ENCODE data around the gene PKD1.

Gene PKD1

DNA sequence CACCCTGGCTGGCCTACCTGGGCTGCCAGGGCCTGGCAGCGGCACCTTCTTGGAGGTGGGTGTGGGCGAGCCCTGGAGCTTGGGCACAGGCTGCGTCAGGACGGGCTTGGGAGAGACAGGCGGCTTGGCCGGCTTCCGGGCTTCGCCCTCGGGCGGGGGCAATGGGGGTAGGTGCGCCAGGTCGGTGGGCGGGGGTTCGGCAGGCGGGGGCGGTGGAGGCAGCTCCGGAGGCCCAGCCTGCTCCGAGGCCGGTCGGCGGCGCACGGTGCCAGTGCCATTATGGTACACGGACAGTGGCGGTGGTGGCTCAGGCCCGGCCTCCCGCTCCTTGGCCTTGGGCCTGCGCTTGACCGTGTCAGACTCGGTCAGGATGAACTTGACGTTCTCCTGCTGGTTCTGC lies 43.9 kb upstream of the PKD1 start:
- in situ Hi-C loops (cut with HindIII; ENCODE audit: low sequenced_read_pairs) = no loop called here
- no peak overlapping the region for H3K4me3 ChIP-seq (ENCODE audit: low read depth, low read length)
- DNase-seq (ENCODE audit: low read depth, low spot score) = no peak
- TF ChIP-seq, protein P1, sequence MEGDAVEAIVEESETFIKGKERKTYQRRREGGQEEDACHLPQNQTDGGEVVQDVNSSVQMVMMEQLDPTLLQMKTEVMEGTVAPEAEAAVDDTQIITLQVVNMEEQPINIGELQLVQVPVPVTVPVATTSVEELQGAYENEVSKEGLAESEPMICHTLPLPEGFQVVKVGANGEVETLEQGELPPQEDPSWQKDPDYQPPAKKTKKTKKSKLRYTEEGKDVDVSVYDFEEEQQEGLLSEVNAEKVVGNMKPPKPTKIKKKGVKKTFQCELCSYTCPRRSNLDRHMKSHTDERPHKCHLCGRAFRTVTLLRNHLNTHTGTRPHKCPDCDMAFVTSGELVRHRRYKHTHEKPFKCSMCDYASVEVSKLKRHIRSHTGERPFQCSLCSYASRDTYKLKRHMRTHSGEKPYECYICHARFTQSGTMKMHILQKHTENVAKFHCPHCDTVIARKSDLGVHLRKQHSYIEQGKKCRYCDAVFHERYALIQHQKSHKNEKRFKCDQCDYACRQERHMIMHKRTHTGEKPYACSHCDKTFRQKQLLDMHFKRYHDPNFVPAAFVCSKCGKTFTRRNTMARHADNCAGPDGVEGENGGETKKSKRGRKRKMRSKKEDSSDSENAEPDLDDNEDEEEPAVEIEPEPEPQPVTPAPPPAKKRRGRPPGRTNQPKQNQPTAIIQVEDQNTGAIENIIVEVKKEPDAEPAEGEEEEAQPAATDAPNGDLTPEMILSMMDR (IDR thresholded peaks at IDR 0.05; ENCODE audit: low read depth, low read length) = no peak

DNA sequence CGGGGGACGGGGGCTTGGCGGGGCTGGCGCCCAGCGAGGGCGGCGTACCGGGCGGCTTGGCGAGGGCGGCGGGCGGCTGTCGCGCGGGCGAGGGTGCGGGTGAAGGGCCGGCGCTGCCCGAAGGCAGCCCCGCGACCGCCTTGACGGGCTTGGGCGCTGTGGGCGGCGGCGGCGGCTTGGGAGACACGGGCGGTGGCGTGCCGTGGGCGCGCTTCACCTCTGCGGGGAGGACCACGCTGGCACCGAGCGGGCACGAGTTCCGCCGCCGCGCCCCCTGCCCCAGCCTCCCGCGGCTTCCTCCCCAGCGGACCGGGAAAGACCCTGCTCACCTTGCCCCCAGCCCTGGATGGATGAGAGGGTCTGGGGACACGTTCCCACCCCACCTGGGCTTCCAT lies 43.4 kb upstream of the PKD1 start:
- TF ChIP-seq, protein P1 (IDR thresholded peaks at IDR 0.05; ENCODE audit: low read depth, low read length) = no peak
- in situ Hi-C loops (cut with HindIII; ENCODE audit: low sequenced_read_pairs) = no loop called here
- no peak for DNase-seq (ENCODE audit: low read depth, low spot score)
- no peak overlapping the region for H3K4me3 ChIP-seq (ENCODE audit: low read depth, low read length)

DNA sequence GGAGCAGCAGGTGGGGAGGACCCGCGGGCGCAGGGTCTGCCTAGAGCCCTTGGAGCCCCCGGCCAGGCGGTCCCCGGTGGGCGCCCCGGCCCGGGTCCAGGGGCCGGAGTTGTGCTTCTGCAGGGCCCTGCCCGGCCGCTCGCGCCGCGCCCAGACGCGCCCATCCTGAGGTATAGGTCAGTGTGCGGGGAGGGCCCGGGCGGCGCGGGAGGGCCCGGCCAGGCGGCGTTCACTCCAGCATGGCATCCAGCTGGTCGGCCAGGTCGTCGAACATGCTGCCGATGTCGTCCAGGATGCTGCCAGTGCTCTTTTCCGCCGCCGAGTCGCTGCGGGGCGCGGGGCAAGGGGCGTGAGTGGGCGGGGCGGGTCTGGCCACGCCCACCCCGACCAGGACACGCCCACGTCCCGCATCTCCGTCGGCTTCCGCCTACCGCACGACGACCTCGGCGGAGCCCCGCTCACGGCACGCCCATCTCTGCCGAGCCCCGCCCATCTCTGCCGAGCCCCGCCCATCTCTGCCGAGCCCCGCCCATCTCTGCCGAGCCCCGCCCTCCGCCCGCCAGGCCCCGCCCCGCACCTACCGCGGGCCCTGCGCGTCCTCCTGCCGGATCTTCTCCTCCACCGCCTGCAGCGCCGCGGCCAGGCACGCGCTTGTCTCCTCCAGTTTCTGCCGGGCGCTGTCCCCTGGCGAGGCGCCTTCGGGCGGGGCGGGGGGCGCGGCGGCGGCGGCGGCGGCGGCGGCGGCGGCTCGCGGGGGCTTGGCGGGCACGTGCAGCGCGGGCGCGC lies 42.8 kb upstream of the PKD1 start:
- TF ChIP-seq, protein P1 (IDR thresholded peaks at IDR 0.05; ENCODE audit: low read depth, low read length) = no peak
- no peak overlapping the region for H3K4me3 ChIP-seq (ENCODE audit: low read depth, low read length)
- DNase-seq (ENCODE audit: low read depth, low spot score) = peak; percentile 22
- in situ Hi-C loops (cut with HindIII; ENCODE audit: low sequenced_read_pairs) = no loop called here

DNA sequence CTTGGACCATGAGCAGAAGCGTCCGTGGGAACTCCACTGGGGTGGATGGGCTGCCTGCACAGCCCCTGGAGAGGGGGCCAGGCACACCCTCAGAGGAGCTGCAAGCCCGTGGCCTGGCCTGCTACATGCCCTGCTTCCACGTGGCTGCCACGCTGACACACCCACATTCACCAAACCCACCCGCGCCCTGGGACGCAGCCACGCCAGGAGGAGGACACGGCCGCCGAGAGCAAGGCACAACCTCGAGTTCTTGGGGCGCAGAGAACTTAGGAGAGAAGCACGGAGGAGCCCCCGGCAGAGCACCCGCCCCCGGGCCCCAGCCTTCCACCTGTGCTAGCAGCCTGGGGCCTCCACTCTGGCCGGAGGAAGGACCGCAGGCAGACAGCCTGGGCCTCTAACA lies 41.9 kb upstream of the PKD1 start:
- in situ Hi-C loops (cut with HindIII; ENCODE audit: low sequenced_read_pairs) = no loop called here
- TF ChIP-seq, protein P1 (IDR thresholded peaks at IDR 0.05; ENCODE audit: low read depth, low read length) = no peak
- no peak for DNase-seq (ENCODE audit: low read depth, low spot score)
- no peak overlapping the region for H3K4me3 ChIP-seq (ENCODE audit: low read depth, low read length)

DNA sequence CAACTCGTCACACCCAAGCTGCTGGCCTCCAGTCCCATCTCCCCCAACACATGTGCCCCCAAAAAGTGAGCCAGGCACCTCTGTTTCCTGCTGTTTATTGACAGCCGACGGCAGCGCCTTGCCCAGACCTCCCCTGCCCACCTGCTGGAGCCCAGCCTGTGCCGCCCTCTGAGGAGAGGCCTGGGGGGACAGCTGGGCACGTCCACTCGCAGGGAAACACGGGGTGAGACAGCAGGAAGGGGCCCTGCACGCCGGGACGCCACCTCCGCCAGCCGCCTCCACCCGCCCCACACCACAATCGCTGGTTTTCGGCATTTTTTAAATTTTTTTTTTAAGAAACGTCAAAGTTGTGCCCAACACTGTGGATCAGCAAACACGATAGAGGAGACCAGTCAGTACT lies 41.4 kb upstream of the PKD1 start:
- TF ChIP-seq, protein P1 (IDR thresholded peaks at IDR 0.05; ENCODE audit: low read depth, low read length) = no peak
- no peak for DNase-seq (ENCODE audit: low read depth, low spot score)
- in situ Hi-C loops (cut with HindIII; ENCODE audit: low sequenced_read_pairs) = no loop called here
- H3K4me3 ChIP-seq (ENCODE audit: low read depth, low read length) = no peak overlapping the region

DNA sequence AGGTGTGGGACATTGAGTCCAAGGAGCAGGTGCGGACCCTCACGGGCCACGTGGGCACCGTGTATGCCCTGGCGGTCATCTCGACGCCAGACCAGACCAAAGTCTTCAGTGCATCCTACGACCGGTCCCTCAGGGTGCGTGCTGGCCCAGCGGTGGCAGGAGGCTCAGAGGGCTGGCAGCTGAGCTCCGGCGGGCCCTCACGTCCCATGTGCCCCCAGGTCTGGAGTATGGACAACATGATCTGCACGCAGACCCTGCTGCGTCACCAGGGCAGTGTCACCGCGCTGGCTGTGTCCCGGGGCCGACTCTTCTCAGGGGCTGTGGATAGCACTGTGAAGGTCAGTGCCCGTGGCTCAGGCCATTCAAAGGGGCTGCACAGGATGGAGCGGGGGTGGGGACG lies 40.3 kb upstream of the PKD1 start:
- in situ Hi-C loops (cut with HindIII; ENCODE audit: low sequenced_read_pairs) = no loop called here
- no peak for DNase-seq (ENCODE audit: low read depth, low spot score)
- TF ChIP-seq, protein P1 (IDR thresholded peaks at IDR 0.05; ENCODE audit: low read depth, low read length) = no peak
- no peak overlapping the region for H3K4me3 ChIP-seq (ENCODE audit: low read depth, low read length)
